Measurements from ENCODE around the gene TSEN2. TPM values are rescaled to one million over a fixed set of nuclear protein-coding genes. Genes with fewer than 3 reads are reported as not detected.

Gene TSEN2
- polyA plus RNA-seq, 3 donors, result 3.2 to 7.3 (median 3.9) TPM

DNA sequence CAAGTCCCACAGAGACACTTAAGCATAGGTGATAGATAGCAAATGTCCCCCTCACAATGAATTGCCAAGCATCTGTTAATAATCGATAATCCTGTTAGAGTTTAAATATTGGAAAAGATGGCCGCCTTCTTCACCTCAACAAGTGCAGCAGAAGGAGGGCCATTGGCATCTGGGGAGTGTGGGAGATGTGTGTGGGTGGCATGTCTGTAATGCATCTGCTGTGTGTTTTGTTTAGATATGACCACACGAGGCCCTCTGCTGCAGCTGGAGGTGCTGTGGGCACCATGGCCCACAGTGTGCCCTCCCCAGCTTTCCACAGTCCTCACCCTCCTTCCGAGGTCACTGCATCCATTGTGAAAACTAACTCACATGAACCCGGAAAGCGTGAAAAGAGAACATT lies 85.6 kb downstream of the TSEN2 start:
- Mint-ChIP-seq H3K27ac (peak overlapping the region in 1 of 7 donors; percentile 44), H3K4me1 (peaks cover 6% of the 10 kb centered on the region), H3K36me3 (peaks cover 65 to 82% of the 10 kb centered on the region in 2 donors), H3K27me3 (ENCODE audit: low read depth in 3 of 3) (no peaks in the 10 kb centered on the region), H3K9me3 (peaks cover 0 to 18% (median 6%) of the 10 kb centered on the region in 7 donors), H3K4me3 (no peak overlapping the region)
- DNase-seq, result no peak
- WGBS (ENCODE audit: insufficient coverage), result 100% methylated on average over 1 of the region's 6 CpGs
- no peak overlapping the region for H3K4me3 ChIP-seq (replicated peaks in 1 of 3; ENCODE audit: low read depth in 2 of 3, low read length in 3 of 3)
- H4K20me1 ChIP-seq (ENCODE audit: insufficient read depth, low read length), result peaks cover 34% of the 10 kb centered on the region
- peaks cover 0 to 5% of the 10 kb centered on the region in 2 donors for H3K9me3 ChIP-seq (replicated peaks in 1 of 2; ENCODE audit: control insufficient read depth in 1 of 2, insufficient read depth in 1 of 2, low read length in 2 of 2)
- peaks cover 51 to 76% of the 10 kb centered on the region in 2 donors for H3K36me3 ChIP-seq (replicated peaks in 1 of 2; ENCODE audit: control insufficient read depth in 1 of 2, insufficient read depth in 2 of 2, low read length in 2 of 2)
- H3K4me1 ChIP-seq (ENCODE audit: control insufficient read depth in 1 of 2, insufficient read depth in 2 of 2, low read length in 2 of 2), result no peaks in the 10 kb centered on the region
- H2AFZ ChIP-seq (ENCODE audit: insufficient read depth, low read depth, low read length, poor library complexity, severe bottlenecking), result no peak overlapping the region
- no peak overlapping the region for H3K9ac ChIP-seq (ENCODE audit: insufficient read depth, low read length, poor library complexity, severe bottlenecking)
- intact Hi-C loops (cut with micrococcal nuclease), result no loop called here
- TF ChIP-seq, protein P1, sequence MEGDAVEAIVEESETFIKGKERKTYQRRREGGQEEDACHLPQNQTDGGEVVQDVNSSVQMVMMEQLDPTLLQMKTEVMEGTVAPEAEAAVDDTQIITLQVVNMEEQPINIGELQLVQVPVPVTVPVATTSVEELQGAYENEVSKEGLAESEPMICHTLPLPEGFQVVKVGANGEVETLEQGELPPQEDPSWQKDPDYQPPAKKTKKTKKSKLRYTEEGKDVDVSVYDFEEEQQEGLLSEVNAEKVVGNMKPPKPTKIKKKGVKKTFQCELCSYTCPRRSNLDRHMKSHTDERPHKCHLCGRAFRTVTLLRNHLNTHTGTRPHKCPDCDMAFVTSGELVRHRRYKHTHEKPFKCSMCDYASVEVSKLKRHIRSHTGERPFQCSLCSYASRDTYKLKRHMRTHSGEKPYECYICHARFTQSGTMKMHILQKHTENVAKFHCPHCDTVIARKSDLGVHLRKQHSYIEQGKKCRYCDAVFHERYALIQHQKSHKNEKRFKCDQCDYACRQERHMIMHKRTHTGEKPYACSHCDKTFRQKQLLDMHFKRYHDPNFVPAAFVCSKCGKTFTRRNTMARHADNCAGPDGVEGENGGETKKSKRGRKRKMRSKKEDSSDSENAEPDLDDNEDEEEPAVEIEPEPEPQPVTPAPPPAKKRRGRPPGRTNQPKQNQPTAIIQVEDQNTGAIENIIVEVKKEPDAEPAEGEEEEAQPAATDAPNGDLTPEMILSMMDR (IDR thresholded peaks at IDR 0.05), result no peak
- H3K27ac ChIP-seq (ENCODE audit: low read depth in 1 of 2, low read length in 2 of 2), result no peak overlapping the region
- no peak overlapping the region for H3K4me2 ChIP-seq (replicated peaks; ENCODE audit: extremely low read depth, low read length, poor library complexity, severe bottlenecking)
- no peaks in the 10 kb centered on the region for H3K27me3 ChIP-seq (ENCODE audit: control insufficient read depth in 2 of 2, insufficient read depth in 2 of 2, low read length in 2 of 2)
- peaks cover 37% of the 10 kb centered on the region for H3K79me2 ChIP-seq (ENCODE audit: insufficient read depth, low read length)

DNA sequence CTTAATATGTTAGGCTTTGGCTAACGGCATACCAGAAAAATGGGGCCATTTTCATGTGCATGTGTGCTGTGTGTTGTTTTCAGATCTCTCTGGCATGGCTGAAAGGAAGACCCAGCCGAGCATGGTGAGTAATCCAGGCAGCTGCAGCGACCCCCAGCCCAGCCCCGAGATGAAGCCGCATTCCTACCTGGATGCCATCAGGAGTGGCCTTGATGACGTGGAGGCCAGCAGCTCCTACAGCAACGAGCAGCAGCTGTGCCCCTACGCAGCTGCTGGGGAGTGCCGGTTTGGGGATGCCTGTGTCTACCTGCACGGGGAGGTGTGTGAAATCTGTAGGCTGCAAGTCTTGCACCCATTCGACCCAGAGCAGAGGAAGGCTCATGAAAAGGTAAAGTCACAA lies 87.7 kb downstream of the TSEN2 start:
- peaks cover 72 to 93% of the 10 kb centered on the region in 2 donors for H3K36me3 ChIP-seq (replicated peaks in 1 of 2; ENCODE audit: control insufficient read depth in 1 of 2, insufficient read depth in 2 of 2, low read length in 2 of 2)
- Mint-ChIP-seq H3K4me3 (no peak overlapping the region), H3K9me3 (peaks cover 0 to under 1% (median 0%) of the 10 kb centered on the region in 7 donors), H3K27me3 (ENCODE audit: low read depth in 3 of 3) (no peaks in the 10 kb centered on the region), H3K4me1 (peaks cover 6% of the 10 kb centered on the region), H3K27ac (peak overlapping the region in 1 of 7 donors; percentile 20), H3K36me3 (peaks cover 74 to 88% of the 10 kb centered on the region in 2 donors)
- TF ChIP-seq, protein P1 (IDR thresholded peaks at IDR 0.05), result no peak
- intact Hi-C loops (cut with micrococcal nuclease), result no loop called here
- WGBS (ENCODE audit: insufficient coverage), result over 99% methylated on average over 11 of the region's 11 CpGs
- no peak overlapping the region for H3K27ac ChIP-seq (ENCODE audit: low read depth in 1 of 2, low read length in 2 of 2)
- H4K20me1 ChIP-seq (ENCODE audit: insufficient read depth, low read length), result peaks cover 18% of the 10 kb centered on the region
- H3K4me3 ChIP-seq (replicated peaks in 1 of 3; ENCODE audit: low read depth in 2 of 3, low read length in 3 of 3), result no peak overlapping the region
- H3K9ac ChIP-seq (ENCODE audit: insufficient read depth, low read length, poor library complexity, severe bottlenecking), result no peak overlapping the region
- H2AFZ ChIP-seq (ENCODE audit: insufficient read depth, low read depth, low read length, poor library complexity, severe bottlenecking), result no peak overlapping the region
- H3K4me1 ChIP-seq (ENCODE audit: control insufficient read depth in 1 of 2, insufficient read depth in 2 of 2, low read length in 2 of 2), result no peaks in the 10 kb centered on the region
- H3K4me2 ChIP-seq (replicated peaks; ENCODE audit: extremely low read depth, low read length, poor library complexity, severe bottlenecking), result no peak overlapping the region
- no peaks in the 10 kb centered on the region for H3K9me3 ChIP-seq (replicated peaks in 1 of 2; ENCODE audit: control insufficient read depth in 1 of 2, insufficient read depth in 1 of 2, low read length in 2 of 2)
- peaks cover 15% of the 10 kb centered on the region for H3K79me2 ChIP-seq (ENCODE audit: insufficient read depth, low read length)
- no peaks in the 10 kb centered on the region for H3K27me3 ChIP-seq (ENCODE audit: control insufficient read depth in 2 of 2, insufficient read depth in 2 of 2, low read length in 2 of 2)
- DNase-seq, result no peak

All from CD14-positive monocyte (primary cell).